ENCODE measurements around the gene AKAP8. TPM values are rescaled to one million over a fixed set of nuclear protein-coding genes. Genes with fewer than 3 reads are reported as not detected.
A peak's percentile ranks its signal among the peaks of the same experiment; 100 is the strongest.

AKAP8 gene
- total RNA-seq, 1 experiment from 2014 or later, result 59.5 TPM

GRCh38 chr19:15418579-15419412 lies 39.2 kb upstream of the AKAP8 start, which contains the start of gene AKAP8L:
Gene AKAP8L, minus strand, starts transcription at chr19:15418988. Its CDS starts 65 bp downstream, at chr19:15418923.
- no peak within 1 kb of the TSS for H4K8ac ChIP-seq (replicated peaks; ENCODE audit: insufficient read length, low read depth, low read length)
- no peak within 1 kb of the TSS for H2BK15ac ChIP-seq (ENCODE audit: low read depth, low read length)
- Mint-ChIP-seq H3K36me3 (ENCODE audit: insufficient read depth in 1 of 3, low read depth in 3 of 3) (peaks cover 27 to 44% (median 40%) of the 10 kb centered on the region in 3 experiments), H3K27me3 (ENCODE audit: low read depth) (no peaks in the 10 kb centered on the region), H3K4me3 (peak within 1 kb of the TSS; percentile 98 to 99), H3K4me1 (peaks cover 13 to 19% of the 10 kb centered on the region in 2 experiments), H3K9me3 (peaks cover 0 to 3% of the 10 kb centered on the region in 2 experiments; a peak in 2 of 5 replicates), H3K27ac (peak within 1 kb of the TSS; percentile 97 to 100 (median 99))
- peaks cover 37% of the 10 kb centered on the region for H3K79me2 ChIP-seq (ENCODE audit: insufficient read depth, low read length)
- peak within 1 kb of the TSS; percentile 98 for H3K9ac ChIP-seq (ENCODE audit: extremely low read depth, insufficient read length, low read length)
- peak; percentile 86 for TF ChIP-seq CTCF (conservative IDR thresholded peaks at IDR 0.05)
- peak within 1 kb of the TSS; percentile 15 for H4K91ac ChIP-seq (ENCODE audit: insufficient read length, low read depth, low read length)
- no peak within 1 kb of the TSS for H3K56ac ChIP-seq (ENCODE audit: insufficient read length, low read depth, low read length)
- H2AFZ ChIP-seq (ENCODE audit: low read length), result no peak within 1 kb of the TSS
- H2BK5ac ChIP-seq (ENCODE audit: insufficient read length, low read length), result peak within 1 kb of the TSS; percentile 70
- peak within 1 kb of the TSS; percentile 96 for H3K4me2 ChIP-seq (ENCODE audit: insufficient read depth, insufficient read length, low read length)
- H3K18ac ChIP-seq (ENCODE audit: insufficient read length, low read depth, low read length), result peak within 1 kb of the TSS; percentile 98
- no peak within 1 kb of the TSS for H3K23ac ChIP-seq (ENCODE audit: insufficient read length, low read depth, low read length)
- H3K27ac ChIP-seq (ENCODE audit: insufficient read length, low read depth, low read length), result no peak within 1 kb of the TSS
- H4K5ac ChIP-seq (ENCODE audit: insufficient read length, low read depth, low read length), result peak within 1 kb of the TSS; percentile 81
- no CpG with 5 or more reads among the region's 61 CpGs for WGBS (ENCODE audit: extremely low coverage, insufficient read length, low lambda C conversion rate)
- no peaks in the 10 kb centered on the region for H3K4me1 ChIP-seq (ENCODE audit: insufficient read depth, low read length)
- no peak within 1 kb of the TSS for H2AK5ac ChIP-seq (ENCODE audit: insufficient read length, low read length)
- H3K9me3 ChIP-seq (ENCODE audit: control insufficient read depth, low read depth, low read length), result no peaks in the 10 kb centered on the region
- no peak within 1 kb of the TSS for H2BK20ac ChIP-seq (ENCODE audit: low read depth, low read length, poor library complexity, severe bottlenecking)
- no peak within 1 kb of the TSS; the same call in 1 of the 2 replicates for H3K4ac ChIP-seq (ENCODE audit: low read depth, low read length)
- no peak within 1 kb of the TSS for H3T11ph ChIP-seq (ENCODE audit: low read length)
- H2BK12ac ChIP-seq (ENCODE audit: insufficient read length, low read depth, low read length), result no peak within 1 kb of the TSS
- no peaks in the 10 kb centered on the region for H4K20me1 ChIP-seq (ENCODE audit: control insufficient read depth, insufficient read depth, insufficient read length)
- H3K79me1 ChIP-seq (ENCODE audit: insufficient read depth, low read depth, low read length, poor library complexity, severe bottlenecking), result peaks cover 10% of the 10 kb centered on the region
- H3K27me3 ChIP-seq (ENCODE audit: insufficient read depth, low read length), result no peaks in the 10 kb centered on the region
- H3K23me2 ChIP-seq (ENCODE audit: insufficient read length, low read depth, low read length, poor library complexity, severe bottlenecking), result peaks cover 6% of the 10 kb centered on the region
- peak; percentile 99 for DNase-seq
- peak within 1 kb of the TSS; percentile 97 for H3K14ac ChIP-seq (ENCODE audit: insufficient read depth, low read length)
- no peak within 1 kb of the TSS for H2BK120ac ChIP-seq (ENCODE audit: low read depth, low read length, poor library complexity, severe bottlenecking)
